ENCODE results near the gene HBA2.
"Not testable (repeated sequence)": the region's sequence is repeated elsewhere in the genome, so short reads cannot be mapped to it uniquely, and the experiment has no call there.

HBA2 gene

GRCh38 chr16:172374-172941 is at the start of gene HBA2:
Gene HBA2, plus strand, starts transcription at chr16:172876. Its CDS starts 37 bp downstream, at chr16:172913.
- not testable (repeated sequence) for DNase-seq (ENCODE audit: low spot score)

- not testable (repeated sequence) for DNase-seq (ENCODE audit: low spot score)
These were observed 48.9 kb upstream of the HBA2 start for GRCh38 chr16:123558-124350.

GRCh38 chr16:125011-125410 is 47.7 kb upstream of the HBA2 start:
- no peak for DNase-seq (ENCODE audit: low spot score)

GRCh38 chr16:129075-129474 is 43.6 kb upstream of the HBA2 start:
- DNase-seq (ENCODE audit: low spot score): no peak

GRCh38 chr16:130533-131173 is 42.0 kb upstream of the HBA2 start:
- no peak for DNase-seq (ENCODE audit: low spot score)

- no peak for DNase-seq (ENCODE audit: low spot score)
These were observed 40.6 kb upstream of the HBA2 start for GRCh38 chr16:132120-132519.

- DNase-seq (ENCODE audit: low spot score): no peak
These were observed 39.0 kb upstream of the HBA2 start for GRCh38 chr16:133716-134115.

GRCh38 chr16:138049-138417 is 34.6 kb upstream of the HBA2 start:
- DNase-seq (ENCODE audit: low spot score): no peak

- no peak for DNase-seq (ENCODE audit: low spot score)
These were observed 32.4 kb upstream of the HBA2 start for GRCh38 chr16:140175-140857.

- DNase-seq (ENCODE audit: low spot score): no peak
These were observed 30.2 kb upstream of the HBA2 start for GRCh38 chr16:142405-142967.

GRCh38 chr16:143047-143446 is 29.6 kb upstream of the HBA2 start:
- DNase-seq (ENCODE audit: low spot score): no peak

GRCh38 chr16:143456-143855 is 29.2 kb upstream of the HBA2 start:
- DNase-seq (ENCODE audit: low spot score): no peak

GRCh38 chr16:144797-145252 is 27.9 kb upstream of the HBA2 start:
- DNase-seq (ENCODE audit: low spot score): no peak

- DNase-seq (ENCODE audit: low spot score): no peak
These were observed 26.0 kb upstream of the HBA2 start for GRCh38 chr16:146646-147045.

GRCh38 chr16:149024-149660 is 23.5 kb upstream of the HBA2 start:
- no peak for DNase-seq (ENCODE audit: low spot score)

GRCh38 chr16:152141-153128 is 20.2 kb upstream of the HBA2 start, which contains the start of gene HBZ:
Gene HBZ, plus strand, starts transcription at chr16:152644. Its CDS starts 266 bp downstream, at chr16:152910.
- DNase-seq (ENCODE audit: low spot score): no peak

GRCh38 chr16:153129-153521 is 19.6 kb upstream of the HBA2 start:
- not testable (repeated sequence) for DNase-seq (ENCODE audit: low spot score)

- DNase-seq (ENCODE audit: low spot score): not testable (repeated sequence)
These were observed 19.0 kb upstream of the HBA2 start for GRCh38 chr16:153550-154216.

- no peak for DNase-seq (ENCODE audit: low spot score)
These were observed 18.3 kb upstream of the HBA2 start for GRCh38 chr16:154217-155030.
